ENCODE results near the gene PDXK.

GRCh38 chr21:43720539-43721166, 1.7 kb downstream of the PDXK start:
- TF ChIP-seq CTCF (IDR thresholded peaks at IDR 0.05) (no peak), POLR2A (IDR thresholded peaks at IDR 0.05) (no peak), POLR2AphosphoS5 (IDR thresholded peaks at IDR 0.05) (no peak)

All from sigmoid colon (tissue), 4 donors.